ENCODE measurements around the gene SKIL. TPM values are rescaled to one million over a fixed set of nuclear protein-coding genes. Genes with fewer than 3 reads are reported as not detected.
A peak's percentile ranks its signal among the peaks of the same experiment; 100 is the strongest.

SKIL gene
- total RNA-seq, 4 donors from 2014 or later, result 15.0 to 26.1 (median 24.8) TPM

DNA sequence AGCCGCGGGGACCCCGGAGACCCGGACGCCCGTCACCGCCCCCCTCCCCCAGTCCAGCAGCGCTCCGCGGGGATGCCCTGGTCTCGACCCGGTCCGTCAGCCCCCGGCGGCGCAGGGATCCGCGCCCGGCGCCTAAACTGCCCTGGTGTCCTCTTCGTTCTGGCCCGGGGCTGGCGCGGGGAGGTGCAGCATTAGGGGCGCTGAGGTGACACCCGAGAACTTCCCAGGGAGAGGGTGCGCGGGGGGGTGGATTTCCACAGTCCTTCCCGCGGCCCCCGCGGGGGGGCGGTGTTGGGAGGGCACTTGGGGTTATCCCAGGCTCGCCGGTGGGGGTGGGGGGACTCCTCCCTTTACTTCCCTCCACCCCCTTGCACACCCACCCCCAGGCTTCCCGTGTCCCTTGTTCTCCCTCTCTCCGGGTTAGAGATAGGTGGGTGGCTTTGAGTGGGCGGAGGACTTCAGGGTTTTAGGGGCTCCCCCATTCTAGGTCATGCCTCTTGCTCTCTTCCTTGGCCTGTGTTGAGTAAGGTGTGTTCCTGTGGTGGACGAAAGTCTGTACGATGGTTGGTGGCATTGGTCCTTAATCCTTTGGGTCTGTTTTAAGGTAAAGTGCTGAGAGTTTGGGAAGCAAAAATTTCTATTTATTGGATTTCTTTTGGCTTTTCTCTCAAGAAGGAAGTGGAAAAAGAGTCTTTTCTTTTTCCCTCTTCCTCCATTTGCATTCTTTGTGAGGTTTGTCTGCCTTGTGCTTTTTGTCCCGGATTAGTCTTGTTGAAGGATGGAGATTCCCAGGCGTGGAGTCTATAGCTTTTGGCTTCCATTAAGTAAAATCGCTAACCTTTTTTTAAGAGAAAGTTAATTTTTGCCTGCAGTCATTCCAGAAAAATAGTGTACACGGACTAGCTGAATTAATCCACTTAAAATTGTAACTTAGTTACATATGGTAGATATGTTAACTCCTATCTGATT lies 811 bp downstream of the SKIL start:
- TF ChIP-seq, protein P1, sequence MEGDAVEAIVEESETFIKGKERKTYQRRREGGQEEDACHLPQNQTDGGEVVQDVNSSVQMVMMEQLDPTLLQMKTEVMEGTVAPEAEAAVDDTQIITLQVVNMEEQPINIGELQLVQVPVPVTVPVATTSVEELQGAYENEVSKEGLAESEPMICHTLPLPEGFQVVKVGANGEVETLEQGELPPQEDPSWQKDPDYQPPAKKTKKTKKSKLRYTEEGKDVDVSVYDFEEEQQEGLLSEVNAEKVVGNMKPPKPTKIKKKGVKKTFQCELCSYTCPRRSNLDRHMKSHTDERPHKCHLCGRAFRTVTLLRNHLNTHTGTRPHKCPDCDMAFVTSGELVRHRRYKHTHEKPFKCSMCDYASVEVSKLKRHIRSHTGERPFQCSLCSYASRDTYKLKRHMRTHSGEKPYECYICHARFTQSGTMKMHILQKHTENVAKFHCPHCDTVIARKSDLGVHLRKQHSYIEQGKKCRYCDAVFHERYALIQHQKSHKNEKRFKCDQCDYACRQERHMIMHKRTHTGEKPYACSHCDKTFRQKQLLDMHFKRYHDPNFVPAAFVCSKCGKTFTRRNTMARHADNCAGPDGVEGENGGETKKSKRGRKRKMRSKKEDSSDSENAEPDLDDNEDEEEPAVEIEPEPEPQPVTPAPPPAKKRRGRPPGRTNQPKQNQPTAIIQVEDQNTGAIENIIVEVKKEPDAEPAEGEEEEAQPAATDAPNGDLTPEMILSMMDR (IDR thresholded peaks at IDR 0.05), result peak in 4 of 6 experiments; percentile 8 to 37 (median 28)
- TF ChIP-seq POLR2A (IDR thresholded peaks at IDR 0.05), result no peak
- 13 to 21% methylated on average over 8 to 11 of the region's 44 CpGs for WGBS, 2 donors
- peaks cover 9 to 66% (median 11%) of the 10 kb centered on the region in 3 donors for H3K4me1 ChIP-seq
- H3K9me3 ChIP-seq, result no peaks in the 10 kb centered on the region
- peak; percentile 49 for DNase-seq
- peaks cover 0 to 31% (median 3%) of the 10 kb centered on the region in 3 donors for H3K36me3 ChIP-seq
- peak overlapping the region; percentile 88 to 100 (median 95) for H3K4me3 ChIP-seq
- peak overlapping the region; percentile 97 to 100 (median 99) for H3K27ac ChIP-seq
- no peaks in the 10 kb centered on the region for H3K27me3 ChIP-seq
- intact Hi-C loops (cut with DNase I), result no loop called here

DNA sequence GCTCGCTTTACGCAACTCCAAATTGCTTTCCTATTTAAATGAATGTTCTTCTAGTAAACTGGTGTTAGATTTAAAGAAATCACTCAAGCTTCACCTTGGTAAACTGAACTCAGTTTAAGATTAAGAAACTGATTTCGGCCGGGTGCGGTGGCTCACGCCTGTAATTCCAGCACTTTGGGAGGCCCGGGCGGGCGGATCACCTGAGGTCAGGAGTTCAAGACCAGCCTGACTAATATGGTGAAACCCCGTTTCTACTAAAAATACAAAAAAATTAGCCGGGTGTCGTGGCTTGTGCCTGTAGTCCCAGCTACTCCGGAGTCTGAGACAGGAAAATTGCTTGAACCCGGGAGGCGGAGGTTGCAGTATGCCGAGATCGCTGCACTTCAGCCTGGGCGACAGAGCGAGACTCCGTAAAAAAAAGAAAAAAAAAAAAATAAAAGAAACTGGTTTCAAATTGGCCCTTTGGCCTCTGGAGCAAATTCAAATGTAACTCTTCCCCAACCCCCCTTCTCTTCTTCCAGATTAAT lies 1.7 kb downstream of the SKIL start:
- Histone ChIP-seq H3K36me3 (peaks cover 0 to 39% (median 0%) of the 10 kb centered on the region in 3 donors), H3K9me3 (no peaks in the 10 kb centered on the region), H3K4me3 (peak overlapping the region; percentile 88 to 100 (median 95)), H3K4me1 (peaks cover 9 to 69% (median 11%) of the 10 kb centered on the region in 3 donors), H3K27ac (peak overlapping the region in 2 of 4 donors; percentile 98 to 100), H3K27me3 (no peaks in the 10 kb centered on the region)
- intact Hi-C loops (cut with DNase I), result no loop called here
- TF ChIP-seq, protein P1 (IDR thresholded peaks at IDR 0.05), result no peak
- TF ChIP-seq POLR2A (IDR thresholded peaks at IDR 0.05), result no peak
- WGBS, 2 donors, result 65 to 86% methylated on average over 20 of the region's 20 CpGs
- no peak for DNase-seq

DNA sequence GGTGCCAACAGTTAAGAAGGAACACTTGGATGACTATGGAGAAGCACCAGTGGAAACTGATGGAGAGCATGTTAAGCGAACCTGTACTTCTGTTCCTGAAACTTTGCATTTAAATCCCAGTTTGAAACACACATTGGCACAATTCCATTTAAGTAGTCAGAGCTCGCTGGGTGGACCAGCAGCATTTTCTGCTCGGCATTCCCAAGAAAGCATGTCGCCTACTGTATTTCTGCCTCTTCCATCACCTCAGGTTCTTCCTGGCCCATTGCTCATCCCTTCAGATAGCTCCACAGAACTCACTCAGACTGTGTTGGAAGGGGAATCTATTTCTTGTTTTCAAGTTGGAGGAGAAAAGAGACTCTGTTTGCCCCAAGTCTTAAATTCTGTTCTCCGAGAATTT lies 3.0 kb downstream of the SKIL start:
- H3K27me3 ChIP-seq, result no peaks in the 10 kb centered on the region
- H3K4me3 ChIP-seq, result no peak overlapping the region
- no peak for DNase-seq
- H3K9me3 ChIP-seq, result no peaks in the 10 kb centered on the region
- peaks cover 8 to 65% (median 11%) of the 10 kb centered on the region in 3 donors for H3K4me1 ChIP-seq
- no peak overlapping the region for H3K27ac ChIP-seq
- H3K36me3 ChIP-seq, result peaks cover 0 to 42% (median 0%) of the 10 kb centered on the region in 3 donors
- 85 to 93% methylated on average over 5 of the region's 5 CpGs for WGBS, 2 donors
- TF ChIP-seq, protein P1 (IDR thresholded peaks at IDR 0.05), result no peak
- no peak for TF ChIP-seq POLR2A (IDR thresholded peaks at IDR 0.05)
- intact Hi-C loops (cut with DNase I), result no loop called here

DNA sequence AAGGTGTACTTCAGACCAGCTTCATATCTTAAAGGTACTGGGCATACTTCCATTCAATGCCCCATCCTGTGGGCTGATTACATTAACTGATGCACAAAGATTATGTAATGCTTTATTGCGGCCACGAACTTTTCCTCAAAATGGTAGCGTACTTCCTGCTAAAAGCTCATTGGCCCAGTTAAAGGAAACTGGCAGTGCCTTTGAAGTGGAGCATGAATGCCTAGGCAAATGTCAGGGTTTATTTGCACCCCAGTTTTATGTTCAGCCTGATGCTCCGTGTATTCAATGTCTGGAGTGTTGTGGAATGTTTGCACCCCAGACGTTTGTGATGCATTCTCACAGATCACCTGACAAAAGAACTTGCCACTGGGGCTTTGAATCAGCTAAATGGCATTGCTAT lies 3.4 kb downstream of the SKIL start:
- TF ChIP-seq, protein P1 (IDR thresholded peaks at IDR 0.05), result no peak
- TF ChIP-seq POLR2A (IDR thresholded peaks at IDR 0.05), result no peak
- no peak overlapping the region for H3K4me3 ChIP-seq
- intact Hi-C loops (cut with DNase I), result no loop called here
- DNase-seq, result no peak
- H3K9me3 ChIP-seq, result no peaks in the 10 kb centered on the region
- peaks cover 0 to 42% (median 0%) of the 10 kb centered on the region in 3 donors for H3K36me3 ChIP-seq
- H3K27me3 ChIP-seq, result no peaks in the 10 kb centered on the region
- no peak overlapping the region for H3K27ac ChIP-seq
- 70 to 71% methylated on average over 5 of the region's 5 CpGs for WGBS, 2 donors
- peaks cover 5 to 60% (median 9%) of the 10 kb centered on the region in 3 donors for H3K4me1 ChIP-seq

DNA sequence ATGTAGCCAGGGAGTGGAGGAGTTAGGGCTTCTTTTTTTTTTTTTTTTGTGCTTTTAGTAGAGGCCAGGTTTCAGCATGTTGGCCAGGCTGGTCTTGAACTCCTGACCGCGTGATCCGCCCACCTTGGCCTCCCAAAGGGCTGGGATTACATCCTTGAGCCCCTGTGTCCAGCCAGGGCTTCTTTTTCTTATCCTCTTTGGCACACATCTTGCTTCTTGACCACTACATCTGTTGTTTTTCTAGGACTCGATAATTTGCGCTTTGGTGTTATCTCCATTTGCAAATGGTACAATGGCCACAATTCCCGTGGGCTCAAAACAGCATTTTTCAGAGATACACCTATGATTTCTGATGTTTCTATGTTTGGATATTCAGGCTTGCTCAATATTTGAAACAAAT lies 4.2 kb downstream of the SKIL start:
- Histone ChIP-seq H3K4me1 (peaks cover 5 to 54% (median 8%) of the 10 kb centered on the region in 3 donors), H3K4me3 (peak overlapping the region in 1 of 4 donors; percentile 5), H3K27me3 (no peaks in the 10 kb centered on the region), H3K9me3 (no peaks in the 10 kb centered on the region), H3K27ac (no peak overlapping the region), H3K36me3 (peaks cover 0 to 42% (median 0%) of the 10 kb centered on the region in 3 donors)
- WGBS, 2 donors, result 74 to 85% methylated on average over 6 of the region's 6 CpGs
- DNase-seq, result no peak
- TF ChIP-seq, protein P1 (IDR thresholded peaks at IDR 0.05), result no peak
- TF ChIP-seq POLR2A (IDR thresholded peaks at IDR 0.05), result no peak
- intact Hi-C loops (cut with DNase I), result no loop called here
